Measurements from ENCODE around the gene NT5C2. TPM values are rescaled to one million over a fixed set of nuclear protein-coding genes. Genes with fewer than 3 reads are reported as not detected.
A peak's percentile ranks its signal among the peaks of the same experiment; 100 is the strongest.

Gene NT5C2
- polyA plus RNA-seq, 4 donors, result 95.0 to 132 (median 108) TPM

GRCh38 chr10:103096130-103096529 is 96.9 kb downstream of the NT5C2 start:
- no peak for DNase-seq (ENCODE audit: low read depth in 4 of 4, low spot score in 2 of 4)

DNA sequence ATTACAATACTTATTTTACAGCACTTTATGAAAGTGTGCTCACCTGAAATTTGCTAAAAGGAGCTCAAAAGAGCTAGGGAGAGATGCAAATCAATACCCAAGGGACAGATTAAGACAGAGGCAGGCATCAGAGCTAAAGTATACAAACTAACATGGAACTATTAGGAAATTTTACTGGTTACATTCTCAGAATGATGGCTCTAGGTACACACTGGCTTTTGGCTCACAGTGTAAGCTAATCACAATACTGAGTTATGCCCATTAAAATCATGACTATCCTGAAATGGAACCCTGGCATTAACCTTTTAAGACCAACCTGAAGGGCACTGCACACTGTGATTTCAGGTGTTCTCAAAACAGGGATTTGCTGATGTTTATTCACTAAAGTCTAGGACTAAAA is 98.1 kb downstream of the NT5C2 start:
- DNase-seq (ENCODE audit: low read depth in 4 of 4, low spot score in 2 of 4), result no peak

DNA sequence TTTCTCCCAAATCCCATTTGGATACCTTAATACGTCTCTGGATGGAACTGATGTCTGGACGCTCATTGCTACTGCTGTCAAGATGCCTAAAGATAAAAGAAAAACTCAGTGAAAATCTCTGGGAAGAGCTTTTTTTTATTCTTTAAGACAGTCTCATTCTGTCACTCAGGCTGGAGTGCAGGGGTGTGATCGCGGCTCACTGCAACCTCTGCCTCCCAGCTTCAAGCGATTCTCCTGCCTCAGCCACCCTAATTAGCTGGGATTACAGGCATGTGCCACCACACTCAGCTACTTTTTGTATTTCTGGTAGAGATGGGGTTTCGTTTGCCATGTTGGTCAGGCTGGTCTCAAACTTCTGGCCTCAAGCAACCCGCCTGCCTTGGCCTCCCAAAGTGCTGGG is 102.2 kb downstream of the NT5C2 start:
- no peak for DNase-seq (ENCODE audit: low read depth in 4 of 4, low spot score in 2 of 4)

DNA sequence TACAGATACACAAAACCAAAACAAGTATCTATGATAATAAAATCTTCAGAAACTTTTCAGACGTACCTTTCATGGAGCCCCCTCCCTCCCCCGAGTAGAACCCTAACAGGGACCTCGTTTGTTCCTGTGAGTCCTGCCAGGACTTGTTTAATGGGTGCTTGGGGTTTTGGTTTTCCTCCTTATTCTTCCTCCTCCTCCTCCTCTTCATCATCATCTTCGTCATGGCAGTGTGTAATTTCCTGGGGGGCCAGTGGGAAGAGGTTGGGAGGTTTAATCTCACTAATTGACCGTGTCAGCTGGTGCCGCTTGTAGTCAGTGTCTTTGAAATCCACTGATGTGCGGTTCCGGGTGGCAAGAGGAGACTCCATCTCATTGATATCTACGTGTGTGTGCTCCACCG is 103.6 kb downstream of the NT5C2 start:
- DNase-seq (ENCODE audit: low read depth in 4 of 4, low spot score in 2 of 4), result no peak

- DNase-seq (ENCODE audit: low read depth in 4 of 4, low spot score in 2 of 4), result no peak
Measured at GRCh38 chr10:103086799-103087198, 106.3 kb downstream of the NT5C2 start.

DNA sequence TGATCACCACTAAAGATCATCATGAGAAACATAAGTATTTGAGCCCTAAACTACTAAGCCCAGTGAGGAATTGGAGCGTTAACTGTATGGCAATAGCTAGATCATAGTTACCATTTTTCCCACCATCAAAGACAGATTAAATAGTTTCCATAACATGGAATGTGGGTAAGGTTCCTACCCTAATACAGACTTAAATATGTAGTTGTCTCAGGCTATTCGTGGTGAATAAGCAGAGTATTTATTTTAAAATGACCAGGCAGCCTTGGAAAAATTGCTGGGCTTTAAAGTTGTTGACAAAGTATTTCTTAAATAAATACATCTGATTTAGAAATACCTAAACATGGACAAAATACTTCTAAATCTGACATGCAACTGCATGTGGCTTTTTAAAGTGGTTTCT is 106.8 kb downstream of the NT5C2 start:
- DNase-seq (ENCODE audit: low read depth in 4 of 4, low spot score in 2 of 4), result no peak

GRCh38 chr10:103083977-103084320 is 109.1 kb downstream of the NT5C2 start:
- no peak for DNase-seq (ENCODE audit: low read depth in 4 of 4, low spot score in 2 of 4)

DNA sequence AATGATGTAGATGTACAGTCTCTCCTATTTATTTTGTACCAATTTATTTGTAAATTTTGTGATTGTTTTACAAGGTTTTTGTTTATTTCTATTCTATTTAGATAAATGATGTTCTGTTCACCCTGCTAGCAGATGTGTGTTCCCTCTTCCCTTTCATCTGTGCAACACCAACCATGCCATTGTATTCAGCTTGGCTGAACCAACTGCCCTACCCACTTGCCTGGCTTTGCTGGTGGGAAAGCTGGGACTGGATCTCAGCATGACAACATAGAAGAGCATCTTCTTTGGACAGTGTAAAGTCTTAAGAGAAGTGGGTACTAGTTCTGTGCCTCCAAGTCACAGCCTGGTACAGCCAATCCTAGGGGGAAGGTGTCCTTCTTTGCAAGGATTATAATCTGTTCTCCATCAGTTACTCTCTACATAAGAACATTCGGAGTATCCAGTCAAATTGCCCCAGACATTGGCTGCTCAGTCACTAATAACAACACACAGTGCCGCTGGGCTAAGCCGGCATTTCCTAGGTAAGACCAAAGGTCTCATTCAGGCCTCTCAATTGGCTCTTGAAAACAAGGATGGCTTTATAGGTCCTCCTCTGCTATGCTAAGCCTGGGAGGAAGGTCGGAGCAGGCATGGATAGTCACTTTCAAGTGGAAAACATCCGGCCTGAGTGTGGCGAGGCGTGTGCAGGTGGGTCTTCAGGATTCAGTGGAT is 109.7 kb downstream of the NT5C2 start:
- no peak for DNase-seq (ENCODE audit: low read depth in 4 of 4, low spot score in 2 of 4)

DNA sequence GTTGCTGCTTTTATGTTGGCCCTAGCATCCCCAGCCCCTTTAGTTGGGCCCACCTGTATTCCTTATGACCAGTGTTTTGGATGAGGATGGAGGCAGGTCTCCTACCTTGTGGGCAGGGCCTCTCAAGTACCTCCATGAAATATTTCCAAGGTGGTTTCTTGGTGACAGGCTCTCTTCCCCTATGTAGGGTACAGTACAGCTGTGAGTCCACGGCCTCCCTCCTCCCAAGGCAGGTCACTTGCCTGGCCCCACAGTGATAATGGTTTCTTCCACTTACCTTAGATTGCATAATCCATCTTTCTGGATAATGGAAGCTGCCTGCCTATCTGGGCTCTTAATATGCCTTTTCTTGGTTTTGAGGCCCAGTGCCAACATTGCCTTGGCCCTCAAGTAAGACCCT is 110.4 kb downstream of the NT5C2 start:
- DNase-seq (ENCODE audit: low read depth in 4 of 4, low spot score in 2 of 4), result no peak

GRCh38 chr10:103080891-103081581 is 112.0 kb downstream of the NT5C2 start:
- no peak for DNase-seq (ENCODE audit: low read depth in 4 of 4, low spot score in 2 of 4)

DNA sequence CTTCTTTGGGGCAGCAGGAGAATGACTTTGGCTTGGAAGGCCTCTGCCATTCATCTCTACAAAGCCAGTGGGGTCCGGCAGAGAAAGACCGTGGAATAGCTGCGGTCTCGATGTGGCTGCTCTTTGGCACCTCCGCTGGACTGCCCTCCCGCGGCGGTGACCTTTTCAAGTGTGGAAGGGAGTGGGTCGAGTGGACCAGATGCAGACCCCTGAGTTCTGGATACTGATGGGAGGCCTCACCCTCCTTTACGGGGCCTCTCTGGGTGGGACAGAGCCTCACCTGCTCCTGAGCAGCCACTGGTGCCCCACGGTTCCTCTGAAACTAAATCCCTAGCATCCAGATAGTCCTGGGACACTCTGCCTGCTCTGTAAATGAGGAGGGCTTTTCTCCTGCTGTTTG is 113.1 kb downstream of the NT5C2 start:
- no peak for DNase-seq (ENCODE audit: low read depth in 4 of 4, low spot score in 2 of 4)

- no peak for DNase-seq (ENCODE audit: low read depth in 4 of 4, low spot score in 2 of 4)
Measured at GRCh38 chr10:103079100-103079499, 114.0 kb downstream of the NT5C2 start.

- DNase-seq (ENCODE audit: low read depth in 4 of 4, low spot score in 2 of 4), result no peak
Measured at GRCh38 chr10:103078676-103079075, 114.4 kb downstream of the NT5C2 start.

DNA sequence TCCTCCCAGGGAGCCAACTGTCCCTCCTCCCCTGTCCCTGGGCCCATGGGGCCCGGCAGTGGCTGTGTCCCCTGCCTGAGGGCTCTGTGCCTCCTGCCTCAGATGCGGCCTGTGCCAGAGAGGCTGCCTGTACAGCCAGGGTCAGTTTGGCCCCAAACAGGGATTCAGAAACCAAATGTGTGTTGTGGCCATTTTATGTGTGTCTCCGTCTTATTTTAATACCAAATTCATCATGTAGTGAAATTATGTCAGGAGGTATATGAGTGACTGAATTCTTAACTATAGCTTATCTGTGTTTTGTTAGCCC is 114.8 kb downstream of the NT5C2 start:
- DNase-seq (ENCODE audit: low read depth in 4 of 4, low spot score in 2 of 4), result no peak

GRCh38 chr10:103077491-103078308 is 115.4 kb downstream of the NT5C2 start:
- no peak for DNase-seq (ENCODE audit: low read depth in 4 of 4, low spot score in 2 of 4)

DNA sequence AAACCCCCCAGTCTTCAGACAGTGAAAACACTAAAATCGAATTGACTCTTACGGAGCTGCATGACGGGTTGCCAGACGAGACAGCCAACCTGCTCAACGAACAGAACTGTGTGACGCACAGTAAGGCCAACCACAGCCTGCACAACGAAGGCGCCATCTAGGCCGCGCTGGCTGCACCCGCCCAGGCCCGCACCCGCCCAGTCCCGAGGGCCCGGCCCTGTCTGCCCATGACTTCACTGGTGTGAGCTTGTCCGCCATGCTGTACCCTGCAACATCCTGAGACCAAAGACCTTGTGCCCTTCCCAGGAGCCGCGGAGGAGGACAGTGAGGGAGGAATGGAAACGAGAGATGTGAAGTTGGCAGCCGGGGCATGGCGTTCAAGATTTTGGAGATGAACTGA is 116.1 kb downstream of the NT5C2 start:
- DNase-seq (ENCODE audit: low read depth in 4 of 4, low spot score in 2 of 4), result no peak

DNA sequence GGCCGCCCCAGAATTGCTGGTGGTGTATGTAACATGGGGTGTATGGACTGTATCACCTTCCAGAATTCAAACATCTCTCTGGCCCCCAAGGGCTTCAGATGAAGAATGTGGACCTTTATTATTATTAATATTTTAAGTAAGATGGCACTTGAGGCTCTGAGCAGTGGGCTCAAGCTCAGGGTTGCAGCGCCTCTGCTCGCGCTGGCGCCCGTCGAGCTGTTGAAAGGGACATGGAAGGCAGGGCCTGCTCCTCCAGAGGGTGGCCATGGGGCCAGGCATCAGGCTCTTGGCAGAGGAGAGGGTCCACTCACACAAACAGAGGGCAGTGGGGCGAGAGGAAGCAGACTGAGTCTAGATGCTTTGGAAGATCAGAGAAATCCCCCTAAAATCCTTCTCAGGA is 120.2 kb downstream of the NT5C2 start:
- DNase-seq (ENCODE audit: low read depth in 4 of 4, low spot score in 2 of 4), result no peak

- no peak for DNase-seq (ENCODE audit: low read depth in 4 of 4, low spot score in 2 of 4)
Measured at GRCh38 chr10:103072276-103072675, 120.8 kb downstream of the NT5C2 start.

GRCh38 chr10:103069453-103070331 is 123.4 kb downstream of the NT5C2 start:
- peak in 1 of 4 donors; percentile 34 for DNase-seq (ENCODE audit: low read depth in 4 of 4, low spot score in 2 of 4)

DNA sequence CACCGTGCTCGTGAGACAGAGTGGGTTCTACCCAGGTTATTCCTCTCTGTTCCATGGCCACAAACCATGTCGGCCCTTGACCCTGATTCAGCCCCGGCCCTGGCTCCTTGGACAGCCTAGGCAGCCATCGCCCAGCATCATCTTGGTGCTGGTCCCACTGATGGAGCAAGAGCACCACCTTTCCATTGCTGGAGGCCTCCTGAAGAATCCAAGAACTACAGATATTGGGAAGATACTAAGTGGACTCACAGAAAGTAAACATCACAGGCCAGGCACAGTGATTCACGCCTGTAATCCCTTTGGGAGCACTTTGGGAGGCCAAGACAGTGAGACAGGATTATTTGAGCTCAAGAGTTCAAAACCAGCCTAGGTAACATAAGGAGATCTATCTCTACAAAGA is 125.1 kb downstream of the NT5C2 start:
- no peak for DNase-seq (ENCODE audit: low read depth in 4 of 4, low spot score in 2 of 4)

DNA sequence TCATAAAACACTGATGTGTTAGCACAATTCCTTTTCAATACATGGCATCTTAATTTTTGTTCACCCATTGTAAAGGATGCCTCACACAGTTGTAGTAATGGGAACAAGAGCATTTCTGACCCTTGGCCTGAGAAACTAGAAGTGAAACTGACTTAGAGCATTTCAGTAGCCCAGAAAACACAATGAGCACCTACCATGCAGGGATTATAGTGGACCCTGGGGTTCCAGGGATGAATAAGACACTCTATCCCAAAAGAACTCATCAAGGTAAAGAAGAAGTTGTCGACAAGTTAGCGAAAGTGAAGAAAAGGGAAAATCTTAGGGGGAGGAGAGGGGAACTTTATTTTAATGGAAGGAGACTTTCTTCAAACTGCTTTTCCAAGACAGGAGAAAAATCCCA is 125.6 kb downstream of the NT5C2 start:
- DNase-seq (ENCODE audit: low read depth in 4 of 4, low spot score in 2 of 4), result no peak

Measured in left renal cortex interstitium (tissue), 4 donors.